Right ventricle myocardium inferior (tissue), 1 donor: ENCODE measurements around the gene MFRP. TPM values are rescaled to one million over a fixed set of nuclear protein-coding genes. Genes with fewer than 3 reads are reported as not detected.

Experiments
- ATAC-seq: fragments of 200-7000 bp; cut with Tn5 transposase; one replicate; pipeline ENCODE4 v1.9.1; 2020; ENCODE audit warnings: mild to moderate bottlenecking, moderate library complexity
- DNase-seq: peaks from one replicate; pipeline ENCODE4 v3.0.0; 2021; ENCODE audit errors: missing footprints
- intact Hi-C: fragments of 100-400 bp; cut with DNase I; formaldehyde crosslinking; loops from one replicate; pipeline ENCODE4 v1.11.0; 2022
- total RNA-seq: library from RNA; stranded (reverse); fragmentation: NEBNext Ultra II Directional; extraction: Animal tissue kit (Norgen Biotek cat#: 25700); gene quantifications from one replicate; pipeline ENCODE4 v1.2.1, GENCODE V29; 2021
- donor health status: DM: no; HTN: yes; CAD: no; lungs with severe emphysema.

The MFRP gene
- total RNA-seq, 1 donor from 2014 or later = not detected

GRCh38 chr11:119374632-119375336 lies 28.3 kb upstream of the MFRP start:
- intact Hi-C loops = loop anchor here (1.0 to 2.0 kb wide), 2 partner anchors 18 to 34 kb away; partner anchors contain the start of gene C1QTNF5
- DNase-seq = no peak
- no peak for ATAC-seq

GRCh38 chr11:119373921-119374631 lies 27.6 kb upstream of the MFRP start:
- ATAC-seq = no peak

DNA sequence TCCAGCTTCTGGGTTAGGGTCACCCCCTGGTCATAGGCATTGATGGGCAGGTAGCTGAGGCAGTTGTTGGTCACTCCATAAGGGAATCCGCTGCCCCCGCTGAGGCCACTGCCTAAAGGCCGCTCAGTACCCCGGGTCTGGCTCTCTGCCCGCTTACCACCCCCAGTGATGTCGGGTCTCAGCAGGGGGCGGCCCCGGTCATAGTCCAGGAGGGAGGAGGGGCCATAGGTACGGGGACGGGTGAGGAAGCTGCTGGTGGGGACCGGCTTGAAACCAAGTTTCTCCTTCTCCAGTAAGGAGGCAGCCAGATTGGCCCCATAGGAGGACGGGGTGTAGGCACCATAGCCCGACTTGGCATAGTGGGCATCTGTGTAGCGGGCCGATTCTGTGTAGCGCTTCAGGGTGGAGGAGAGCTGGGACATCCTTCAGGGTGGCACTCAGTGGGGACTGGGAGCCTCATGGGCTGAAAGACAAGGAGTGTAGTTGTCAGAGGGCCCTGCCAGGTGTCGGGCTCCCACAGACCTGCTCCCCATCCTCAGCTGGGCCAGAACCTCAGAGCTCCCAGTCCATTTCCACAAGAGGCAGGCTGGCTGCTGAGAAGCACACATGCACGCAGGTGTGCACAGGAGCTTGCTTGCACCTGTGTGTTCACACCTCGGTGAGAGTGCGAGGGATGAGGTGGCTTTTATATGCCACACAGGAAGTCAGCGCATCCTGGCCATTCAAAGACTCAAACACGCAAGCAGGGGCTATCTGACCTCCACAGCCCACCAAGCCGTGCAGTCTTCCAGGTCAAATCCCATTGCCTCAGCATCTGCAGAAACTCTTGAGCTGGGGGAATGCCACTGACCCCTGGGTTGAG lies 26.8 kb upstream of the MFRP start:
- peak; percentile 49 for DNase-seq
- intact Hi-C loops = no loop called here
- ATAC-seq = no peak

More at GRCh38 chr11:119373921-119374631, 27.6 kb upstream of the MFRP start:
- peak; percentile 69 for DNase-seq
- intact Hi-C loops = loop anchor here (1.0 to 2.0 kb wide), 2 partner anchors 18 to 33 kb away; partner anchors contain the start of gene C1QTNF5

- intact Hi-C loops = no loop called here
- ATAC-seq = no peak
- peak; percentile 59 for DNase-seq
These were observed 26.0 kb upstream of the MFRP start for GRCh38 chr11:119372260-119373058.

GRCh38 chr11:119371778-119372182 lies 25.3 kb upstream of the MFRP start:
- intact Hi-C loops = no loop called here
- DNase-seq = no peak
- ATAC-seq = no peak

GRCh38 chr11:119371067-119371601 lies 24.6 kb upstream of the MFRP start:
- intact Hi-C loops = no loop called here
- DNase-seq (no peak), ATAC-seq (no peak)

GRCh38 chr11:119370486-119371046 lies 24.1 kb upstream of the MFRP start:
- intact Hi-C loops = no loop called here
- peak; percentile 81 for DNase-seq
- ATAC-seq = peak; percentile 51

- intact Hi-C loops = no loop called here
- ATAC-seq (no peak), DNase-seq (peak; percentile 64)
These were observed 22.8 kb upstream of the MFRP start for GRCh38 chr11:119369132-119369925.

- DNase-seq = peak; percentile 85
- intact Hi-C loops = no loop called here
- peak; percentile 43 for ATAC-seq
These were observed 21.9 kb upstream of the MFRP start for GRCh38 chr11:119368121-119369034.

- ATAC-seq = no peak
- intact Hi-C loops = no loop called here
- peak; percentile 41 for DNase-seq
These were observed 21.2 kb upstream of the MFRP start for GRCh38 chr11:119367661-119368120.

DNA sequence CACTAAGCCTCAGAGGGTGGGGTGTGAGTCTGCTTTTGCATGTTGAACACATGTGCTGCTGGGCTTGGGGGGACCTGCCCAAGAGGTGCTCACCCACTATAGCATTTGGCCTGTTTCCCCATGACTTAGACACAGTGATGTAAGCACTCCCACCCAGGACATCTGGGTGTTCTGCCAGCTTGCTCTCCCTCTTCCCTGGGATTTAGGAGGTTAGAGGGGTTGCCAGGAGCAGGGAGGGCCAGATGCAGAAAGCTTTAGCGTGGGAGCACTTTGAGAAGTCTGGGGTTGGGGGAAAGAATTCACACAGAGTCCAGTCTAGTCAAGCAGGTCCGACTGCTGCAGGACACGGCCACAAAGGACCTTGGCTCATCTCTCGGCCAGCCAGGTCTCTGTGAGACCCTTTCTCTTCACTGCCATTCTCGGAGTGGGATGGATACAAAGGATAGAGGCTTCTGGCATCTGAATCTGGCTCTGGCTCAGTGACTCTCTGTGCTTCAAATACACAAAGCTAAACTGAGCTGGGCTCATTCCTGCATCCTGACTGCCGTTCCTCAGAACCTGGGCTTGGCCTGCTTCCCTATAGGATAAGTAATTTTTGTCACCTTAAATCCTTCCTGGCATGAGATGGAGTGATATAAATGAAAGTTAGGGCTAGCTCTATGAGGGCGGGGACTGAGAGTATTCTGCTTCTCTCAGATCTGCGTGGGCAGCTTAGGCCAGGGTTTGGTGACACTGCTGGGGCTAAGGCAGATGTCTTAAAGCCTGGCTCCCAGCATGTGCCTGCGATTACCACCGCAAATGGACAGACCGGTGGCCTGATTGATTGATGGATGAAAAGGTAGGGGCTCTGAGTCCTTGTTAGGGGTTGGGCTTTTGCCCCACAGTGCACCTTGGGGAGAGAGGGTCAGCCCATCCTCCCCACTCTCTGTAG lies 20.4 kb upstream of the MFRP start:
- ATAC-seq (no peak), DNase-seq (peak; percentile 37)
- intact Hi-C loops = no loop called here

- no peak for ATAC-seq
- intact Hi-C loops = no loop called here
- peak; percentile 39 for DNase-seq
These were observed 18.6 kb upstream of the MFRP start for GRCh38 chr11:119365071-119365591.

DNA sequence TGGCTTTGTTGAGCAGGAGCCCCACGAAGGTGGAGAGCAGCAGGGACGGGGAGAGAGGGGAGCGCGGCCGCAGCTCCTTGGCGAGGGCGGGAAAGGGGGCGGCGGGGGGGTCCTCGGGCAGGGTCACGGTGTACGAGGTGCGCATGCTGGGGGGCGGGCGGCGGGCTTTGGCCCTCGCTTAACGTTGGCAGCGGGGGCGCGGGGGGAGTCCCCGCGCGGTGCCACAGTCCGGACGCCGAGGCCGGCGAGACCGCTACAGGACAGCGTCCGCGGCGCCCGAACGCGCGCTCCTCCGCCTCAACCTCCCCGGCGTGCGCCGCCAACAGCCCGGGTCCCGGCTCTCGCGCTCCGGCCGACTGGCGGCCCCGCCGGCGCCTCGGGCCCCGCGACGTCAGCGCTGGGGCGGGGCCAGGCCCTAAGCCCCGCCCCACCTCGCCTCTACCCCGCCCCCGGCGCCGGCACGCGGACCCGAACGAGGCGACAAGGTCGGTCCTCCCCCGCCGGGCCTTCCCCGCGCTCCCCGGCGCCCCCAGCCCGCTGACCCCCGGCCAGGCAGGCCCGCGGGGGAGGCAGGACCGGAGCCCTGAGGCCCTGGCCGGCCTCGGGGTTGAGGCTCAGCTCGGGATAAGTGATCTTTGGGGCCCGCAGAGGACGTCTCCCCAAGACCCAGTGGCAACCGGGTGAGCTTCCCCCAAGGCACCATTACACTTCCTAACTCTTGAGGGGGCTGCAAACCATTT lies 17.5 kb upstream of the MFRP start:
- DNase-seq = peak; percentile 82
- intact Hi-C loops = no loop called here

More for the DNA sequence above, 17.5 kb upstream of the MFRP start:
- peak; percentile 41 for ATAC-seq
